Testis (tissue), 2 donors: ENCODE results near the gene FEV.

Source experiments
- CTCF ChIP-seq, 3 experiments: fragments of 450-650 bp in 2 of 3; fragments of 200-600 bp in 1 of 3; sonication (generic) in 1 of 3; IDR thresholded peaks; one replicate each; pipeline ENCODE4 v1.5.1; 2016 to 2019; ENCODE audit warnings: antibody characterized with exemption in 3 of 3, mild to moderate bottlenecking in 2 of 3, moderate library complexity in 1 of 3
- POLR2A ChIP-seq: fragments of 450-650 bp; IDR thresholded peaks from one replicate; pipeline ENCODE4 v1.6.1; 2017; ENCODE audit warnings: antibody characterized with exemption, mild to moderate bottlenecking, moderate library complexity

GRCh38 chr2:218954541-218955300, 30.3 kb downstream of the FEV start:
- TF ChIP-seq CTCF (IDR thresholded peaks at IDR 0.05) (no peak), POLR2A (no peak)
